GM19452 (cell line): ENCODE data around the gene OCA2.
"Not testable (repeated sequence)": the region's sequence is repeated elsewhere in the genome, so short reads cannot be mapped to it uniquely, and the experiment has no call there.

Source experiments
- ATAC-seq: cut with Tn5 transposase; IDR thresholded peaks from one replicate; pipeline ENCODE4 v1.9.1; 2021; ENCODE audit not compliant: unreplicated experiment

Gene OCA2

DNA sequence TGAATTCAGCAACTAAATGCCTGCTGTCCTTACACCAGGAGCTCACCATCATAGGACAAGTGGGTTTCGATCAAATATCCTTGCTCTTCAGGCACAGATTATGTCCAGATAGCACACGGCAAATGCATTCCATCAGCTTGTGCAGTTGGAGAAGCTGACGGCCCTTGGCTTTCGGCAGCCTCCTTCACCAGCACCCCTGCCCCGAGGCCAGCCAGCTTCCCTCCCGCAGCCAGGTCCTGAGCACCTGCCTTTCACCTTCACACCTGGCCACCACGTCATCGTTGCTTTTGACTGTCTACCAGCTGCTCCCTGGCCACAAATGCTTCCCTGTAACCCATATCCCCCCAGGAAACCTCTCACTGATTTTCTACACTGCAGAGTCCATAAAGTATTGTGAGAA lies 355.5 kb downstream of the OCA2 start:
- no peak for ATAC-seq

DNA sequence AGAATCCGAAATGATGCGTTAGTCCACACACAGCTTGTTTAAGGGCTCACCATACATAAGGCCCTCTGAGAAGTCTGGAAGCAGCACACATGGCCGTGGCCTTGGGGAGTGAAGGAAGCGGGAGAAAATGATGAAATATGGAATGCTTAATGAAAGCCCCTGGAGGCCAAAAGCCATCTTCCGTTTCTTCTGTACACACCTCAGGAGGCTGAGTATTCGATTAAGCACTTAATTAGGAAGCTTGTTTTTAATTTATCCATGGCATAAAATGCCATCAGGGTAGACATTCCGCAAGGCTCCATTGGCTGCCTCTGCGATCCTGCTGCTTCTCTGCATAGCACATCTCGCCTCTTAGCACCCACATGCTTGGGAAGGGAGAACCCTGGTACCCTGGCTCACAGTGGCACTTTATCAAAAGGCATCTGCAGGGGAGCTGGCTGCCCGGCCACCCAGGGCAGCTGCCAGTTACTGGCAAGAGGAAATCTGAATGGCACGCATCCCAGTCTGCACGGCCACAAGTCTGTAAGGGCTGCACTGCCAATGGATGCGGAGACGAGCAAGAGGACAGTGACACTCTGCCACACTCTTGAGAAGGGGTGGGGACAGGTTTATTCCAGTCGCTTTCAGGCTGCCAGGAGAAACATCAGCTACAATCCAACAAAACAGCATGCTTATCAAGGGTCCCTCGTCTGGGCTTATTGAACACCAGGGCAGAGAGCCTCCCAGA lies 356.2 kb downstream of the OCA2 start:
- ATAC-seq = no peak

DNA sequence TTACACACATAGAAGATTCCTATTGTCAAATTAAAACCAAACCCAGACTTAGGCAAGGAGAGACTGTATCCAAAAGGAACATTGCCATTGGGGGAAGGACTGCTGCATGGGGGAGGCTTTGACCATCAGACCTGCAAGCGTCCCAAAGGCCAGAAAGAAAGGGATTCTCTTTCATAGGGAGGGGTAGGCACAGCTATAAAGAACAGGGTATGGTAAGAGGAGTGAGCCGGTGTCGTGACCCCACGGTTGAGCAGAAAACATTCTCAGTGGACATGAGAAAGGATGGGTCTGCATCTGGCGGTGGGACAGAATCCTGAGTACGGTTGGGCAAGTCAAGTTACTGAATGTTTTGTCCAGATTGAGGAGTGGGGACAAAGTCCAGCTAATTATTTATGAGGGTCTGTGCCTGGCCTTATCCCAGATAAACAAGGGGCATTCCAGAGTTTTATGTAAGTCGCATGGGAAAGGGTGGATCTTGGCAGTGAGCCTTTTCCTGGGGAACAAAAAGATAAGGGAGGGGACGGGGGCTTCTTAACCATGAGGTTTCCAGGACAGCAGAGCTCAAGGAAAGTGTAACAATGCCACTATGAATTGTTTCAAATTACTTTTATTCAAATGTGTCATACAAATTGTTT lies 357.8 kb downstream of the OCA2 start:
- ATAC-seq = no peak

GRCh38 chr15:27734785-27735495 lies 364.2 kb downstream of the OCA2 start:
- ATAC-seq = no peak

GRCh38 chr15:27731776-27732175 lies 367.3 kb downstream of the OCA2 start:
- no peak for ATAC-seq

DNA sequence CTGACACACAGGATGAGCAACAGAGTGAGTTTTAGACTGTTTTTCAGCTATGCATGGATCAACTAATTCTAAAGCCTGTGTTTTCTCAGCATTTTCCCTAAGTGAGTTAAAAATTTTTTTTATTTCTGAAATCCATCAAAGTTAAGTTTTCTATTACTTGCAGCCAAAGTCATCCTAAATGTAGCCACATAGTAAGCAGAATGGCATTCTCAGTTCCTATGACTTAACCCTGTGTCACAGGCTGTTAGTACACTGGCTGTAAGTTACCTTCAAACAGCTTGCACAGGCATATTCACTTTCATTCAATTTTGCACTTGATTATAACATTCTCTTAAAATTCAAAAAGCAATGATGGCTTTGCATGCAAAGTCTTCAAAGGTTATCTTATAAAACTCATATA lies 368.2 kb downstream of the OCA2 start:
- ATAC-seq = no peak

DNA sequence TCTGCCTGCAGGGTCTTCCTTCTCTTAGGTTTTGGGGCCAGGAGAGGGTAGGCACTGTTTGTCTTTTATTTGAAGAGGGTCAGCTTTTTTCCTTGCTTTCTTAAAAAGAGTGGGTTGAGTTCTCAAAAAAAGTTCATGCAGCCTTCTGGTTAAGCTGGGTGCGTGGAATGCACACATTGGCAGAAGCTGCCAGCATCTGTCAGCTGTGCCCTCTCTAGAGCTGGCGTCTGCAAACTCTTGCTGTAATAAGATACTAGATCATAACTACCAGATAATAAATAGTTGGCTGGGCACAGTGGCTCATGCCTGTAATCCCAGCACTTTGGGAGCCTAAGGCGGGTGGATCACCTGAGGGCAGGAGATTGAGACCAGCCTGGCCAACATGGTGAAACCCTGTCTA lies 373.4 kb downstream of the OCA2 start:
- no peak for ATAC-seq

- no peak for ATAC-seq
Observed at GRCh38 chr15:27723821-27724220, 375.3 kb downstream of the OCA2 start.

- ATAC-seq = no peak
Observed at GRCh38 chr15:27722102-27722501, 377.0 kb downstream of the OCA2 start.

DNA sequence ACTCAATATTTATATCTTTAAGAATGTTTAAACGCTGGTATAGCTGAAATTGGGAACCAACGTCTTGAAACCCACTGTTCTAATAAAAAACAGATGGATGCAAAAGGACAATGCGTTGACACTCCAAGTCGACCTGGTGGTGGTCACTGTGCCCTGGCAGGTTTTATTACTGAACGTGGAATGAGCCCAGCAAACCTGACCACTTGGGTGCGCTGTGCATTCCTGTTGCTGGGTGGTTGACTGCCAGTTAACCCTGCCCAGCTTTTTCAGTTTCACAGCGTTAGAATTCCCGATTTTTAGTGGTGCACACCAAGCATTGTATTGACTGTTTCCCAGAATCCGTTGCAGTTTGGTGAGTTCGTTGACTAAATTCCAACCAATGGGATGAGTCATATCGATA lies 384.4 kb downstream of the OCA2 start:
- ATAC-seq = no peak

DNA sequence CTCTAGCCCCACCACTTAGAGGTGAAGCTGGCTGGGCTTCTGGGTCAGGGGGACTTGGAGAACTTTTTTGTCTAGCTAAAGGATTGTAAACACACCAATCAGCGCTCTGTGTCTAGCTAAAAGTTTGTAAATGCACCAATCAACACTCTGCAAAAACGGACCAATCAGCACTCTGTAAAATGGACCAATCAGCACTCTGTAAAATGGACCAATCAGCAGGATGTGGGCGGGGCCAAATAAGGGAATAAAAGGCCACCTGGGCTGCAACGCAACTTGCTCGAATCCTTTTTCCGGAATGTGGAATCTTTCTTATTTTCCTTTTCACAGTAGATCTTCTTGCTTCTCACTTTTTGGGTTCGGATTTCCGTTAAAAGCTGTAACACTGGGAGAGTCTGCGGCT lies 385.3 kb downstream of the OCA2 start:
- ATAC-seq = not testable (repeated sequence)

DNA sequence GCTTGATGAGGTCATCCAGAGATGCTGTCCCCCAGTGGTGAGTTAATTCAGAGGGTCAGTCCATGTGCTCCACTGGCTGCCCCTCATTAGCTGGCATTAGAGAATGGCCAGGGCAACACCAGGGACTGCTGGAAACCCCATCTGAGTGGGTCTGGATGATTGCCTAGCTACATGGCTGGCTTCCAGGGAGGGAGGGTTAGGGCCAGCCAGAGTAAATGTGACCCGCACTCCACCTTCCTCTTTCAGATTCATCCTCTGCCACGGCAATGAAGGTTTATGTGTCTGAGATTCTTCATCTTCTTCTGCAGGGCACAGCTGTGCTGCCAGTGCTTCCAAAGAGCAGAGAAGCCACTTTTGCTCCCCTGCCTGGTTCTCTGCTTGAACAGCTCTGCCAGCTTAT lies 391.9 kb downstream of the OCA2 start:
- no peak for ATAC-seq

DNA sequence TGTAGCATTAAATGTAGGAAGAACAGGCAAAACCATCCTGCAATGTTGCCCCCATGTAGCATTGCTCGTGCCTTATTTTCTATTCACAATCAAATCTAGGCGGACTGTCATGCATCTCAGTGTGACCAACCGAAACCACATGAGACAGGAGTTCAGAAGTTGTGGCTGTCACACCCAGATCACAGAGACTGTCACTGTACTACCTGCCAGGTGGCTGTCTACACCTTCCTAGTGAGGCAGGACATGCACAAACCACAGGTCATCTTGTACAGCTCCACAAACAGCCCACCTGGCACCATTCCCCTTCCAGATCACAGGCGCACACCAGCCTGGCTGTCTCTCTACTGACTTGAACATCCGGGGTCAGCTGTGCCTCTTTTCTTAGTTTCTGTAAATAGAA lies 392.8 kb downstream of the OCA2 start:
- ATAC-seq = no peak

- no peak for ATAC-seq
Observed at GRCh38 chr15:27705056-27705455, 394.1 kb downstream of the OCA2 start.
